ENCODE measurements around the gene FAM131C.
"Not testable (repeated sequence)": the region's sequence is repeated elsewhere in the genome, so short reads cannot be mapped to it uniquely, and the experiment has no call there.

FAM131C gene

DNA sequence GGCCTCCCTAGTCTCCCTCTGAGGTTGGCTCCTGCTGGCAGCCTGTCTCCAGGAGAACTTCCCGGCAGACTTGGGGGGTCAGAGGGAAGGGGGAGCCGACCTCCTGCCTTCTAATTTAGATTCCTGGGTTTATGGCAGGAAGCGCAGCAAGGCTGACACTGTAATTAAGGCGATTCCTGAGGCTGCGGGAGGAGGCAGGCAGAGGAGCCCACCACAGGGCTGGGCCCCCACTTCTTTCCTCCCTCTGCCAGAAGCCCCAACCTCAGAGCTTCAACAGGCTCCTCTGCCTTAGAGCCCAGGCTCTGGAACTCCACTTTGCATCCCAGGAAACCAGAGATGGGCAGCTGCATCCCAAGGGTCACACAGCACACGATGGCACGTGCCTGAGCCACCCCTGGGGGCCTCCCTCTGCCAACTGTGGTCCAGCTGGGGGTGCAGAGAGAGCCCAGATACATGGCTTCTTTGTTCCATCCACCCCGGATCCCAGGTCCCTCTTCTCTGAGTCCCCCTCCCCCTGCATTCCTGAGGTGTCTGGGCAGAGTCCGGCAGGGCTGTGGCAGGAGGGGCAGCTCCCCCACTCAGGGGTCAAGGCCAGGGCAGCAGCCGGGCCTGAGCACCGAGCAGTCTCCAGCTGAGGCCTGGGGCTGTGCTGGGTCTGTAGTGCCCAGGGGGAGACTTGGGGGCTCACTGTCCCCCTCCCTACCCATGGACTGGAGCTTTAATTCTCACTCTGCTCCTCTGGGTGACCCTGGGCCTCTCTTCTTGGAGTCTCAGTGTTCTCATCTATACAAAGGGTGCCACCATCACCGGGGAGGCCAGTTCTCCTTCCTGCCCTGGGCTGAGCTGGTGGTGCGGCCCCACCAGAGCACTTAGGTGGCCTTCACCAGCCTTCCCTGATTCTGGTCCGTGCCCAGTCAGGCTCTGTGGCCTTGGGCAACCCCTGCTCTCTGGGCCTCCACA, 39.4 kb upstream of the FAM131C start:
- H3K27ac Mint-ChIP-seq: no peak overlapping the region
- H3K9me3 Mint-ChIP-seq: peaks cover 4% of the 10 kb centered on the region
- H3K36me3 Mint-ChIP-seq (ENCODE audit: low read depth): peaks cover 2% of the 10 kb centered on the region

DNA sequence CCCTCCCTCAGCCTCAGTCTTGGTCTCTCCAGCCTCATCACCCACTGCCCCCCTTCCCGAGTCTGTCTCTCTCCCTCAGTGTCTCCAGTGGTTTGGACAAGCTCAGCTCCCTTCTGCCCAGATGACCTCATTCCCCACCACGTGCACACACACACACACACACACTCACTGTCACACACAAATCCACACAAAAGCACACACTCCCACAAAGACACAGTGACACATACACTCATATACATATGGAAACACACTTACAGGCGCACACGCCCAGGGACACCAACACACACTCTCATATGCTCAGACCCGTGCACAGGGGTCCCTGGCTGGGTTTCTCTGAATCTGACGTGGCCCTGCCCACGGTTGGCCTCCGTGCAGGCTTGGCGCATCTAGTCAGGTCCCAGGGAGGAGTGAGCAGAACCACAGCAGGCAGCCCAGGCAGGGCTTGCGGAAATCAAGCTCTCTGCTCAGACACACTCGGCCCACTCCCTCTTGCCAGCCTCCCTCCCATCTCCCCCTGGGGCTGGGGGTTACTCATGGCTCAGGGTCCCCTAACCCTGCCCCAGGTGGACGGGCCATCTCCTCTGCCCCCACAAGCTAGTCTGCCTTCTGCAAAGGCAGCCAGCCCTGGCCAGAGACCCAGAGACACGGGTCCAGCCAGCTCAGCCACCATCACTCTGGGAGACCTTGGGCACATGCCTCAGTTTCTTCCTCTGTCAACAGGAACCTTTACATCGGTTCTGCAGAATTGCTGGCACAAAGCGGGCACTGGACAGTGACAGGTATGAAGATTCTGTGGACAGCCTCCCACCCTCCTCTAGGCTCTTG, 38.5 kb upstream of the FAM131C start:
- H3K27ac Mint-ChIP-seq: no peak overlapping the region
- H3K4me1 Mint-ChIP-seq: no peaks in the 10 kb centered on the region
- H3K36me3 Mint-ChIP-seq (ENCODE audit: low read depth): peaks cover 2% of the 10 kb centered on the region
- ATAC-seq (no peak), DNase-seq (no peak)
- H3K27me3 Mint-ChIP-seq: peaks cover 9% of the 10 kb centered on the region
- peaks cover 7% of the 10 kb centered on the region for H3K9me3 Mint-ChIP-seq
- no peak overlapping the region for H3K4me3 Mint-ChIP-seq

More for the DNA sequence above, 39.4 kb upstream of the FAM131C start:
- ATAC-seq (no peak), DNase-seq (no peak)
- no peak overlapping the region for H3K4me3 Mint-ChIP-seq
- H3K4me1 Mint-ChIP-seq: peaks cover 2% of the 10 kb centered on the region
- H3K27me3 Mint-ChIP-seq: peaks cover 9% of the 10 kb centered on the region

- H3K27me3 Mint-ChIP-seq: peaks cover 9% of the 10 kb centered on the region
- H3K27ac Mint-ChIP-seq: no peak overlapping the region
- peaks cover 7% of the 10 kb centered on the region for H3K9me3 Mint-ChIP-seq
- no peaks in the 10 kb centered on the region for H3K4me1 Mint-ChIP-seq
- H3K36me3 Mint-ChIP-seq (ENCODE audit: low read depth): peaks cover 2% of the 10 kb centered on the region
- H3K4me3 Mint-ChIP-seq: no peak overlapping the region
- DNase-seq (no peak), ATAC-seq (no peak)
Measured at GRCh38 chr1:16110884-16111283, 37.4 kb upstream of the FAM131C start.

GRCh38 chr1:16110456-16110855, 37.0 kb upstream of the FAM131C start:
- H3K4me3 Mint-ChIP-seq: no peak overlapping the region

GRCh38 chr1:16109571-16109970, 36.1 kb upstream of the FAM131C start:
- Mint-ChIP-seq H3K4me1 (no peaks in the 10 kb centered on the region), H3K27me3 (peaks cover 12% of the 10 kb centered on the region), H3K36me3 (ENCODE audit: low read depth) (peaks cover 2% of the 10 kb centered on the region), H3K27ac (no peak overlapping the region), H3K9me3 (peaks cover 7% of the 10 kb centered on the region), H3K4me3 (no peak overlapping the region)
- ATAC-seq: no peak
- no peak for DNase-seq

More at GRCh38 chr1:16110456-16110855, 37.0 kb upstream of the FAM131C start:
- ATAC-seq (no peak), DNase-seq (no peak)
- Mint-ChIP-seq H3K36me3 (ENCODE audit: low read depth) (peaks cover 2% of the 10 kb centered on the region), H3K27ac (no peak overlapping the region), H3K4me1 (no peaks in the 10 kb centered on the region), H3K9me3 (peaks cover 7% of the 10 kb centered on the region), H3K27me3 (peaks cover 11% of the 10 kb centered on the region)

DNA sequence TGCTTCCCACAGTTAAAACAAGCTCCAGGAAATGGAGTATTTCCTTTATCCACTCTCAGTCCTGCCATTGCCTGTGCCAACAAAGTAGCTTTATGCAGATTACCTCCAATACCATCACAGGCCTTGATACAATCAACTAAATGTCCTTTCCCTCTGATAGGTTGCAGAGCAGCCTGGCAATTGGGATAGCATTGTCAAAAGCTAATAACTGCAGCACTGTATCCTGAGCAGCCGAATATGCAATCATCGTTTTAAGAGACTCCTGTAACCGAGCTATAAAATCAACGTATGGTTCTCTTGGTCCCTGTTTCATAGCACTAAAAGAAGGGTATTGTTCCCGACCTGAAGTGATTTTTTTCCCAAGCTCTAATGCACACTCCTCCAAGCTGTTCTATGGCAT, 33.6 kb upstream of the FAM131C start:
- DNase-seq; ATAC-seq; H3K36me3 Mint-ChIP-seq (ENCODE audit: low read depth); H3K9me3 Mint-ChIP-seq; H3K4me3 Mint-ChIP-seq; H3K27ac Mint-ChIP-seq; H3K4me1 Mint-ChIP-seq: not testable (repeated sequence)
- H3K27me3 Mint-ChIP-seq: peaks cover 15% of the 10 kb centered on the region

DNA sequence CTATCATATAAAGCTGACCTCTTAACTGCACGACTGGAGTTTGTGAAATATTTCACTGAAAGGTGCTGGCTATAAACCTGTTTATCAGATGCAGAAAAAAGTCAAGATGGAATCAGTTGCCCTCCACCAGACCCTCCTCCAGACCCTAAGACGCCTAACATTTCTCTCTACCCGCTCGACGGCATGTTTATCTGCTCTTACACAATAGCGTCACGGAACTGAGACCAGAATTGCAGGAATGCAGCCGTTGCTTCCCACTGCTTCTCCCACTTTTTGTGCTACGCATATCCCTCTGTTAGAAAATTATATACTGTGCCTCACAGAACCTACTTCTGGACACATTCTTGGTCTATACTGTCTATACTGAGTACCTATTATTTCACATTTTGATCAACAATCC, 28.2 kb upstream of the FAM131C start:
- Mint-ChIP-seq H3K36me3 (ENCODE audit: low read depth) (no peaks in the 10 kb centered on the region), H3K4me1 (no peaks in the 10 kb centered on the region), H3K4me3 (no peak overlapping the region), H3K9me3 (no peaks in the 10 kb centered on the region), H3K27me3 (peaks cover 10% of the 10 kb centered on the region), H3K27ac (no peak overlapping the region)
- no peak for DNase-seq
- no peak for ATAC-seq

- Mint-ChIP-seq H3K9me3 (no peaks in the 10 kb centered on the region), H3K36me3 (ENCODE audit: low read depth) (no peaks in the 10 kb centered on the region), H3K4me3 (no peak overlapping the region), H3K27me3 (peaks cover 12% of the 10 kb centered on the region), H3K27ac (no peak overlapping the region), H3K4me1 (no peaks in the 10 kb centered on the region)
- DNase-seq (no peak), ATAC-seq (no peak)
Measured at GRCh38 chr1:16099412-16099811, 26.0 kb upstream of the FAM131C start.

- Mint-ChIP-seq H3K27ac (no peak overlapping the region), H3K9me3 (no peaks in the 10 kb centered on the region), H3K36me3 (ENCODE audit: low read depth) (no peaks in the 10 kb centered on the region), H3K27me3 (peaks cover 6% of the 10 kb centered on the region), H3K4me3 (no peak overlapping the region), H3K4me1 (no peaks in the 10 kb centered on the region)
- ATAC-seq (no peak), DNase-seq (no peak)
Measured at GRCh38 chr1:16095447-16095846, 22.0 kb upstream of the FAM131C start.

DNA sequence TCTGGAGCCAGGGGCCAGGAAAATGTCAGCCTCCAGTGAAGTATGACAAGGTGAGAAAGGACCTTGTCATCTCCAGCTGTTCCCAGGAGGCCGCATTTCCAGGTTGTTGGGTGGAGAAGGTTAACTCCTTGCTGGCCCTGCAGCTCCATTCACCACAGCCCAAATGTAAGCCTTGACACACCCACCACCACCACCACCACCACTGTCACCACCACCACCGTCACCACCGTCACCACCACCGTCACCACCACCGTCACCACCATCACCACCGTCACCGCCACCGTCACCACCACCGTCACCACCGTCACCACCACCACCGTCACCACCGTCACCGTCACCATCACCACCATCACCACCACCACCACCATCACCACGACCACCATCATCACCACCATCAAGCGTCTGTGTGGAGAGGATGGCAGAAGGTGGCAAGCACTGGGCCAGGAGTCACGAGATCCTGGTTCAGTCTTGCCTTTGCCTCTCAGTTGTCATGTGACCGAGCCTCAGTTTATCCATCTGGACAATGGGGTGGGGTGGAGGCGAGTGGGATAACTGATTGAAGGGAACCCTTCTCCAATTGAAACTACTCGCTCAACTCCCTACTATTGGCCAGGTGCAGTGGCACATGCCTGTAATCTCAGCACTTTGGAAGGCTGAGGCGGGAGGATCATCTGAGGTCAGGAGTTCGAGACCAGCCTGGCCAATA, 21.2 kb upstream of the FAM131C start:
- H3K36me3 Mint-ChIP-seq (ENCODE audit: low read depth): no peaks in the 10 kb centered on the region
- no peak for ATAC-seq

DNA sequence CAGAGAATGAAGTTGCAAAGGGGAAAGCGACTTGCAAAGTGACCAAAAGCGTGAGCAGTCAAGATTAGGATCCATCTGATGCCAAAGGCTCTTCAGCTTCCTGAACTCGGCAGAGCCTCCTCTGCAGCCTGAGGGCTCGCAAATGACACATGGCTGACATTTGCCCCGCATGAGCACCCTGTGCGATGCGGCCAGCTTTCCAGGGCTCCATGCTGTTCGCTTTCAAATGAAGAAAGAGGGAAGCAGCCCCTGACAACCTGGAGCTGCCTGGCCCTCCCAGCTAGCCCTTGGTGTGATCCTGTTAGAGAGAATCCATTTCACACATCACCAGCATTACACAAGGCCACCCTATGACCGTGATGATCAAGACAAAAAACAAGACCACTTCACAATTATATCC, 20.2 kb upstream of the FAM131C start:
- Mint-ChIP-seq H3K4me1 (no peaks in the 10 kb centered on the region), H3K27ac (no peak overlapping the region), H3K4me3 (no peak overlapping the region), H3K9me3 (no peaks in the 10 kb centered on the region), H3K36me3 (ENCODE audit: low read depth) (no peaks in the 10 kb centered on the region), H3K27me3 (peaks cover 6% of the 10 kb centered on the region)
- no peak for DNase-seq
- ATAC-seq: no peak

More for the DNA sequence above, 21.2 kb upstream of the FAM131C start:
- no peak for DNase-seq
- Mint-ChIP-seq H3K4me3 (no peak overlapping the region), H3K27ac (peak overlapping the region; percentile 46), H3K4me1 (no peaks in the 10 kb centered on the region), H3K27me3 (peaks cover 6% of the 10 kb centered on the region), H3K9me3 (no peaks in the 10 kb centered on the region)

GRCh38 chr1:16092923-16093511, 19.6 kb upstream of the FAM131C start:
- H3K4me3 Mint-ChIP-seq: no peak overlapping the region
- no peak for ATAC-seq
- H3K4me1 Mint-ChIP-seq: no peaks in the 10 kb centered on the region
- H3K27ac Mint-ChIP-seq: no peak overlapping the region
- DNase-seq: no peak
- no peaks in the 10 kb centered on the region for H3K36me3 Mint-ChIP-seq (ENCODE audit: low read depth)
- H3K9me3 Mint-ChIP-seq: no peaks in the 10 kb centered on the region
- peaks cover 6% of the 10 kb centered on the region for H3K27me3 Mint-ChIP-seq

- no peaks in the 10 kb centered on the region for H3K4me1 Mint-ChIP-seq
- no peak overlapping the region for H3K27ac Mint-ChIP-seq
- peaks cover 6% of the 10 kb centered on the region for H3K27me3 Mint-ChIP-seq
- DNase-seq (no peak), ATAC-seq (no peak)
- no peak overlapping the region for H3K4me3 Mint-ChIP-seq
- no peaks in the 10 kb centered on the region for H3K36me3 Mint-ChIP-seq (ENCODE audit: low read depth)
- no peaks in the 10 kb centered on the region for H3K9me3 Mint-ChIP-seq
Measured at GRCh38 chr1:16092097-16092922, 18.9 kb upstream of the FAM131C start.
